Measurements from ENCODE around the gene HCK. TPM values are rescaled to one million over a fixed set of nuclear protein-coding genes. Genes with fewer than 3 reads are reported as not detected.

The HCK gene
- total RNA-seq, 1 donor from 2014 or later, result not detected

DNA sequence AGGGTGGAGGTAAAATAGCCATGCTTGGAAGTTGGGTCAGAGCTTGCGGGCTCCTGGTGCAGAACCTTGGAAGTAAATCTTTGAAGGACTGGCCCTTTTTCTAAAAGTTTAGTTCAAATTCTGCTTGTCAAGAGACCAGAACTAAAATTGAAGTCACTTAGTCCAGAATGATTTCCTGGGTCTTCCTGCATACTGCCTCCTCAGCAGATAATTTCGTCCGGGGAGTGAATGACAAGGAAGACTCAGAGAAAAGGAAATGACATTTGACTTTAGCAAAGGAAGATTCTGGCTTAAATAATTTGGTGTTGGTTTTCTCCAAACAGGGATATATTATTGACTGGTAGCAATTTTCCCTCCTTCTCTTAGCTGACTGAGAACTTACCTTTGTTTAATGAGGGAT, 58.7 kb downstream of the HCK start:
- H3K27me3 Mint-ChIP-seq (ENCODE audit: unreplicated experiment), result peaks cover 8% of the 10 kb centered on the region
- H3K4me3 Mint-ChIP-seq (ENCODE audit: unreplicated experiment), result peak overlapping the region; percentile 100
- H3K27ac Mint-ChIP-seq (ENCODE audit: unreplicated experiment), result no peak overlapping the region
- DNase-seq (ENCODE audit: extremely low spot score, unreplicated experiment), result no peak
- TF ChIP-seq, protein P1, sequence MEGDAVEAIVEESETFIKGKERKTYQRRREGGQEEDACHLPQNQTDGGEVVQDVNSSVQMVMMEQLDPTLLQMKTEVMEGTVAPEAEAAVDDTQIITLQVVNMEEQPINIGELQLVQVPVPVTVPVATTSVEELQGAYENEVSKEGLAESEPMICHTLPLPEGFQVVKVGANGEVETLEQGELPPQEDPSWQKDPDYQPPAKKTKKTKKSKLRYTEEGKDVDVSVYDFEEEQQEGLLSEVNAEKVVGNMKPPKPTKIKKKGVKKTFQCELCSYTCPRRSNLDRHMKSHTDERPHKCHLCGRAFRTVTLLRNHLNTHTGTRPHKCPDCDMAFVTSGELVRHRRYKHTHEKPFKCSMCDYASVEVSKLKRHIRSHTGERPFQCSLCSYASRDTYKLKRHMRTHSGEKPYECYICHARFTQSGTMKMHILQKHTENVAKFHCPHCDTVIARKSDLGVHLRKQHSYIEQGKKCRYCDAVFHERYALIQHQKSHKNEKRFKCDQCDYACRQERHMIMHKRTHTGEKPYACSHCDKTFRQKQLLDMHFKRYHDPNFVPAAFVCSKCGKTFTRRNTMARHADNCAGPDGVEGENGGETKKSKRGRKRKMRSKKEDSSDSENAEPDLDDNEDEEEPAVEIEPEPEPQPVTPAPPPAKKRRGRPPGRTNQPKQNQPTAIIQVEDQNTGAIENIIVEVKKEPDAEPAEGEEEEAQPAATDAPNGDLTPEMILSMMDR (IDR thresholded peaks at IDR 0.05), result no peak
- peaks cover 24% of the 10 kb centered on the region for H3K4me1 Mint-ChIP-seq (ENCODE audit: unreplicated experiment)
- no peaks in the 10 kb centered on the region for H3K9me3 Mint-ChIP-seq (ENCODE audit: unreplicated experiment)
- H3K36me3 Mint-ChIP-seq (ENCODE audit: unreplicated experiment), result no peaks in the 10 kb centered on the region

DNA sequence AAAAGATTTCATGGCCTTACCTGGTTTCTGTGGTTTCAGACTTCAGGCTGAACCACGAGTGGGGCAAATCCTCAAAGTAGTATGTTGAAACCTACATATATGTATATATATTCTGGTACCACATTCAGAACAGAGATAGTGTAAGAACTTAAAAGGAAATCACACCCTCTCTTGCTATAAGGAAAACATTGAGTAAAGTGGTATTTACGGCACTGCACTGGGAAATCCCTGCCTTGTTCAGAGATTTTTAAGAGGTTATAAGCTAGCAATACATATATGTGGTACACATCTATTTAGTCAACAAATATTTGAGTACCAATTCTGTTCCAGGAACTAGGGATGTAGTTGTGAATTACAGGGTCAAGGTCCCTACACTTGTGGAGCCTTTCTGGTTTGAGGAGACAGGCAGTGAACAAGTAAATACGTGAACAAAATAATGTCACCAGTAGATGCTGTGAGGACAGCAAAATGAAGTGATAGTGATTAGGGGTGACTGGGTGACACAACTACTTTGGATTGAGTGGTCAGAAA, 59.2 kb downstream of the HCK start:
- Mint-ChIP-seq H3K9me3 (ENCODE audit: unreplicated experiment) (no peaks in the 10 kb centered on the region), H3K4me1 (ENCODE audit: unreplicated experiment) (peaks cover 27% of the 10 kb centered on the region), H3K27me3 (ENCODE audit: unreplicated experiment) (peaks cover 8% of the 10 kb centered on the region), H3K36me3 (ENCODE audit: unreplicated experiment) (no peaks in the 10 kb centered on the region), H3K4me3 (ENCODE audit: unreplicated experiment) (peak overlapping the region; percentile 100), H3K27ac (ENCODE audit: unreplicated experiment) (no peak overlapping the region)
- DNase-seq (ENCODE audit: extremely low spot score, unreplicated experiment), result no peak
- TF ChIP-seq, protein P1 (IDR thresholded peaks at IDR 0.05), result no peak

DNA sequence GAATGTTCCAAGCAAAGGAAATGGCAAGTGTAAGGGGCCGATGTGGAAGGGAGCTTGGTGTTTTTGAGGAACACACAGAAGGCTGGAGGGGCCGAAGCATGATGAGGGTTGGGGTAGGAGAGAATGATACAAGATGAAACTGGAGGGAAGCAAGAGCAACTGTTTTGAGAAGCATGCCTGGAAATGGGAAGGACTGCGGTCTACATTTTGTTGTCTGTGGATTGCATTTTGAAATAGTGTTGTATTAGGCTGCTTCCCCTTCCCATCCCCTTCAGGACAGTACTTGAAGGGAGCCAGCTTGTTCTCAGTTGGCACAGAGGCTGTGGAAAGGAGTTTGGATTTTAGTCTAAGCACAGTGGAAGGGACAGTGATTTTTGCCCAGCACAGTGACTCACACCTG, 59.7 kb downstream of the HCK start:
- Mint-ChIP-seq H3K36me3 (ENCODE audit: unreplicated experiment) (no peaks in the 10 kb centered on the region), H3K9me3 (ENCODE audit: unreplicated experiment) (no peaks in the 10 kb centered on the region), H3K4me3 (ENCODE audit: unreplicated experiment) (no peak overlapping the region), H3K27me3 (ENCODE audit: unreplicated experiment) (peaks cover 6% of the 10 kb centered on the region), H3K4me1 (ENCODE audit: unreplicated experiment) (peaks cover 31% of the 10 kb centered on the region), H3K27ac (ENCODE audit: unreplicated experiment) (no peak overlapping the region)
- TF ChIP-seq, protein P1 (IDR thresholded peaks at IDR 0.05), result no peak
- DNase-seq (ENCODE audit: extremely low spot score, unreplicated experiment), result no peak

DNA sequence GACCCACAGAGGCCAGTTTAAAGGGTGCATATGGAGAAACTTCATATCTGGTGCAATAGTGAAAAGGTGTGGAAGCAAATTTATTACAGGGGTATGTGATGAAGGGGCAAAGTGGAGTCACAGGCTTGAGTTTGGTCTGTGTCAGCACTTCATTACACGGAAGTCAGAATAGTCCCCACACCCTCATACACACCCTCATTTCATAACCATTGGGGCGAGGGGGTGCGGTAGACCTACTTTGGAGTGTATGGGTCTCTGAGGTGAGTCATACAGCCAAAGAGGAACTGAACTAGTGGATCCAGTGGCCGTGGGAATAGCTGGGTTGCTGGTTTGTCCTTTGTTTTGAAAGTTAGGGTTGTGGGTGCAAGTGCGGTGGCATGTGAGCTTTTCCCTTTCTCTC, 60.8 kb downstream of the HCK start:
- Mint-ChIP-seq H3K27ac (ENCODE audit: unreplicated experiment) (no peak overlapping the region), H3K4me1 (ENCODE audit: unreplicated experiment) (peaks cover 35% of the 10 kb centered on the region), H3K27me3 (ENCODE audit: unreplicated experiment) (peaks cover 2% of the 10 kb centered on the region), H3K9me3 (ENCODE audit: unreplicated experiment) (no peaks in the 10 kb centered on the region), H3K4me3 (ENCODE audit: unreplicated experiment) (no peak overlapping the region), H3K36me3 (ENCODE audit: unreplicated experiment) (no peaks in the 10 kb centered on the region)
- TF ChIP-seq, protein P1 (IDR thresholded peaks at IDR 0.05), result no peak
- no peak for DNase-seq (ENCODE audit: extremely low spot score, unreplicated experiment)

DNA sequence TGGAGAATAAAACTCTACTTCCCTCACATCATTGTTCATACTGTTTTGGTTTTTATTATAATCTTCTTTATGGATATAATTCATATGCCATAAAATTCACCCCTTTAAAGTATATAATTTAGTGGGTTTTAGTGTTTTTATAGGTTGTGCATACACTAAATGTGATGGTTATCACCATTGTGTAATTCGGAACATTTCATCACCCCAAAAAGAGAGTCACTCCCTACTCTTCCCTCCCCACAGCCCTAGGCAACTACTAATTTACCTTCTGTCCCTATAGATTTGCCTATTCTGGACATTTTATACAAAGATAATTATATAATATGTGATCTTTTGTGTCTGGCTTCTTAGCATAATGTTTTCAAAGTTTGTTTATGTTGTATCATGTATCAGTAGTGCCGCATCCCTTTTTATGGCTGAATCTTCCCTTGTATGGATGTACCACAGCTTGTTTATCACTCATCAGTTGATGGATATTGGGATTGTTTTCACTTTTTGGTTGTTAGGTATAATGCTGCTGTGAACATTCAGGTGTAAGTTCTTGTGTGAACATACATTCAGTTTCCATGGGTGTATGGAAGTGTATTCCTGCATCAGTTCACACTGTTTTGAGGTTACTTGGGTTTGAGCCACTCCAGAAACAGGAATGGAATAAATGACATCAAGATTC, 61.7 kb downstream of the HCK start:
- H3K36me3 Mint-ChIP-seq (ENCODE audit: unreplicated experiment), result no peaks in the 10 kb centered on the region
- peaks cover 35% of the 10 kb centered on the region for H3K4me1 Mint-ChIP-seq (ENCODE audit: unreplicated experiment)
- no peak overlapping the region for H3K4me3 Mint-ChIP-seq (ENCODE audit: unreplicated experiment)
- TF ChIP-seq, protein P1 (IDR thresholded peaks at IDR 0.05), result no peak
- DNase-seq (ENCODE audit: extremely low spot score, unreplicated experiment), result no peak
- no peaks in the 10 kb centered on the region for H3K9me3 Mint-ChIP-seq (ENCODE audit: unreplicated experiment)
- H3K27ac Mint-ChIP-seq (ENCODE audit: unreplicated experiment), result no peak overlapping the region
- H3K27me3 Mint-ChIP-seq (ENCODE audit: unreplicated experiment), result no peaks in the 10 kb centered on the region
